Measurements from ENCODE around the gene TNRC6B. TPM values are rescaled to one million over a fixed set of nuclear protein-coding genes. Genes with fewer than 3 reads are reported as not detected.

Gene TNRC6B
- polyA plus RNA-seq, 1 donor (not counting 4 experiments of a cell fraction or from before 2014, with no cell fraction given), result 5.6 TPM

DNA sequence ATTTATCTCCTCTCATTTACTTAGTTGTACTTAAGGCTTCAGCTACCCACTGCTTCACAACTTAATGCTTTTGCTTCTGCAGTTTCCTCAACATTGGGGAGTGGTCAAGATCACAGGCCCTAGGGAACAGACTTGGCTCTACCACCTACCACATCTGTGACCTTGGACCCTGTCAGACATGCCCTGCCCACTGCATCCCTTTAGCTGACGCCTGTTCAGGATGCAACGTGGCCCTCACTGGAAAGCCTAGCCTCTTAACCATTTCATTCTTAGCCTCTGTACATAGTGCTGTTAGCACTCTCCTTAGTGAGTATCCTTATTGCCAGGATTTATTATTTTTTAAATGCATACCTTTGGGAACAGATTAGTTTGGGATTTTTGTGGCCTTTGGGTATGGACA, 34.4 kb downstream of the TNRC6B start:
- Histone ChIP-seq H4K20me1 (ENCODE audit: control insufficient read depth, extremely low read depth, insufficient read depth, low read length) (no peaks in the 10 kb centered on the region), H3K4me3 (ENCODE audit: control insufficient read depth in 2 of 3, extremely low read depth in 1 of 3, insufficient read depth in 2 of 3, low read depth in 1 of 3, low read length in 3 of 3) (no peak overlapping the region), H3K4me2 (ENCODE audit: control insufficient read depth, extremely low read depth, insufficient read depth, low read depth, low read length) (peak overlapping the region; percentile 31), H3K27ac (ENCODE audit: control insufficient read depth, insufficient read depth, low read length) (no peak overlapping the region), H3K9ac (ENCODE audit: control insufficient read depth, extremely low read depth, insufficient read depth, low read length) (no peak overlapping the region), H3K9me1 (ENCODE audit: control insufficient read depth, extremely low read depth, insufficient read depth, low read length) (no peaks in the 10 kb centered on the region), H3K4me1 (ENCODE audit: control insufficient read depth, extremely low read depth, insufficient read depth, low read length) (peaks cover 14% of the 10 kb centered on the region), H3K36me3 (ENCODE audit: control insufficient read depth in 2 of 2, extremely low read depth in 1 of 2, insufficient read depth in 2 of 2, low read length in 2 of 2) (peaks cover 0 to 2% of the 10 kb centered on the region in 2 experiments), H3K27me3 (ENCODE audit: control insufficient read depth, extremely low read depth, insufficient read depth, low read length) (no peaks in the 10 kb centered on the region), H3K9me3 (ENCODE audit: control insufficient read depth, low read depth, low read length) (no peaks in the 10 kb centered on the region), H3K79me2 (ENCODE audit: control insufficient read depth, insufficient read depth, low read length) (peaks cover 28% of the 10 kb centered on the region), H2AFZ (ENCODE audit: control insufficient read depth, low read length) (no peak overlapping the region)
- TF ChIP-seq, protein P1, sequence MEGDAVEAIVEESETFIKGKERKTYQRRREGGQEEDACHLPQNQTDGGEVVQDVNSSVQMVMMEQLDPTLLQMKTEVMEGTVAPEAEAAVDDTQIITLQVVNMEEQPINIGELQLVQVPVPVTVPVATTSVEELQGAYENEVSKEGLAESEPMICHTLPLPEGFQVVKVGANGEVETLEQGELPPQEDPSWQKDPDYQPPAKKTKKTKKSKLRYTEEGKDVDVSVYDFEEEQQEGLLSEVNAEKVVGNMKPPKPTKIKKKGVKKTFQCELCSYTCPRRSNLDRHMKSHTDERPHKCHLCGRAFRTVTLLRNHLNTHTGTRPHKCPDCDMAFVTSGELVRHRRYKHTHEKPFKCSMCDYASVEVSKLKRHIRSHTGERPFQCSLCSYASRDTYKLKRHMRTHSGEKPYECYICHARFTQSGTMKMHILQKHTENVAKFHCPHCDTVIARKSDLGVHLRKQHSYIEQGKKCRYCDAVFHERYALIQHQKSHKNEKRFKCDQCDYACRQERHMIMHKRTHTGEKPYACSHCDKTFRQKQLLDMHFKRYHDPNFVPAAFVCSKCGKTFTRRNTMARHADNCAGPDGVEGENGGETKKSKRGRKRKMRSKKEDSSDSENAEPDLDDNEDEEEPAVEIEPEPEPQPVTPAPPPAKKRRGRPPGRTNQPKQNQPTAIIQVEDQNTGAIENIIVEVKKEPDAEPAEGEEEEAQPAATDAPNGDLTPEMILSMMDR (optimal IDR thresholded peaks at IDR 0.05 in 1 of 3, IDR thresholded peaks at IDR 0.05 in 1 of 3, conservative IDR thresholded peaks at IDR 0.05 in 1 of 3; ENCODE audit: extremely low read depth in 1 of 3, insufficient read depth in 2 of 3, low read length in 3 of 3), result no peak
- TF ChIP-seq EZH2 (IDR thresholded peaks at IDR 0.05; ENCODE audit: low read length), result no peak
- DNase-seq (ENCODE audit: low read depth, low spot score) (no peak), FAIRE-seq (no peak)
- dilution Hi-C loops (cut with MboI; ENCODE audit: extremely low pct_ligation_motif_present, low sequenced_read_pairs), result no loop called here

DNA sequence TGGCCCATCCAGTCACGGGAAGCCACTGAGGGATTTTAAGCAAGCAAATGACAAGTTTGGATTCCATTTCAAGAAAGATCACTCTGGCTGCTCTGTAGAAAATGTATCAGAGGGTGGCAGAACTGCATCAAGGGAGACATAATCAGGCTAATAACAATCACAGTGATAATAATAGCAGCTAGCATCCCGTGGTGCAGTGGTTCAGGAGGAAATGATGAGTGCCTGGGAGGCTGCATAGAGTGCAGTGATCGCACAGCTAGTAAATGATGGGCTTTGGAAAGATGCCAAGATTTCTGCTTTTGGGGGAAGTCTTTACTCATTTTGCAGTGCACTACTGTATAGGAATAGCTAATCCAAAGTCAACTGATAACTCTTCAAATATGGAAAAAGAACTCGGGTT, 35.8 kb downstream of the TNRC6B start:
- Histone ChIP-seq H3K9me1 (ENCODE audit: control insufficient read depth, extremely low read depth, insufficient read depth, low read length) (no peaks in the 10 kb centered on the region), H3K27me3 (ENCODE audit: control insufficient read depth, extremely low read depth, insufficient read depth, low read length) (no peaks in the 10 kb centered on the region), H3K4me1 (ENCODE audit: control insufficient read depth, extremely low read depth, insufficient read depth, low read length) (peaks cover 14% of the 10 kb centered on the region), H3K9ac (ENCODE audit: control insufficient read depth, extremely low read depth, insufficient read depth, low read length) (no peak overlapping the region), H2AFZ (ENCODE audit: control insufficient read depth, low read length) (no peak overlapping the region), H3K4me3 (ENCODE audit: control insufficient read depth in 2 of 3, extremely low read depth in 1 of 3, insufficient read depth in 2 of 3, low read depth in 1 of 3, low read length in 3 of 3) (no peak overlapping the region), H3K79me2 (ENCODE audit: control insufficient read depth, insufficient read depth, low read length) (peaks cover 26% of the 10 kb centered on the region), H3K27ac (ENCODE audit: control insufficient read depth, insufficient read depth, low read length) (no peak overlapping the region), H3K36me3 (ENCODE audit: control insufficient read depth in 2 of 2, extremely low read depth in 1 of 2, insufficient read depth in 2 of 2, low read length in 2 of 2) (peaks cover 0 to 2% of the 10 kb centered on the region in 2 experiments), H4K20me1 (ENCODE audit: control insufficient read depth, extremely low read depth, insufficient read depth, low read length) (no peaks in the 10 kb centered on the region), H3K9me3 (ENCODE audit: control insufficient read depth, low read depth, low read length) (no peaks in the 10 kb centered on the region), H3K4me2 (ENCODE audit: control insufficient read depth, extremely low read depth, insufficient read depth, low read depth, low read length) (no peak overlapping the region)
- FAIRE-seq, result no peak
- DNase-seq (ENCODE audit: low read depth, low spot score), result no peak
- TF ChIP-seq, protein P1 (optimal IDR thresholded peaks at IDR 0.05 in 1 of 3, IDR thresholded peaks at IDR 0.05 in 1 of 3, conservative IDR thresholded peaks at IDR 0.05 in 1 of 3; ENCODE audit: extremely low read depth in 1 of 3, insufficient read depth in 2 of 3, low read length in 3 of 3), result no peak
- no peak for TF ChIP-seq EZH2 (IDR thresholded peaks at IDR 0.05; ENCODE audit: low read length)
- dilution Hi-C loops (cut with MboI; ENCODE audit: extremely low pct_ligation_motif_present, low sequenced_read_pairs), result no loop called here

All from keratinocyte (primary cell).